ENCODE results near the gene THSD4.

- TF ChIP-seq CTCF (IDR thresholded peaks at IDR 0.05; ENCODE audit: low read length) (no peak), EZH2 (IDR thresholded peaks at IDR 0.05; ENCODE audit: borderline replicate concordance, low read length) (no peak)
Measured at GRCh38 chr15:71577071-71577470, 461.8 kb downstream of the THSD4 start.
